Kidney (tissue), 14 donors: ENCODE results near the gene MBNL1. TPM values are rescaled to one million over a fixed set of nuclear protein-coding genes. Genes with fewer than 3 reads are reported as not detected.

Experiments used
- DNase-seq, 5 donors: peaks; one replicate each; pipeline ENCODE4 v3.0.0-alpha.2; 2013 to 2020
- FAIRE-seq: peaks from 2 replicates; lab custom pipeline; 2012; peaks lifted over from hg19 to GRCh38; lab: Jason Lieb, UNC
- H3K27ac ChIP-seq, 2 donors: one replicate each; pipeline ENCODE4 v1.7.0; 2013; ENCODE audit warnings: low read depth in 2 of 2, low read length in 2 of 2, inconsistent platforms in 1 of 2
- H3K27me3 ChIP-seq: one replicate; pipeline ENCODE4 v1.7.1; 2013; ENCODE audit warnings: low read length, inconsistent platforms; ENCODE audit not compliant: control insufficient read depth, insufficient read depth
- H3K36me3 ChIP-seq, 3 donors: one replicate each; pipeline versions ENCODE4 v1.7.0 to v1.7.1; 2013; ENCODE audit warnings: low read length in 3 of 3, control low read depth in 1 of 3, inconsistent platforms in 1 of 3; ENCODE audit not compliant: insufficient read depth in 3 of 3, control insufficient read depth in 2 of 3
- H3K4me1 ChIP-seq, 3 donors: one replicate each; pipeline versions ENCODE4 v1.7.0 to v1.7.1; 2013; ENCODE audit warnings: low read length in 3 of 3, inconsistent platforms in 1 of 3, low read depth in 1 of 3; ENCODE audit not compliant: control insufficient read depth in 2 of 3, insufficient read depth in 2 of 3
- H3K4me3 ChIP-seq, 3 donors: one replicate each; pipeline versions ENCODE4 v1.7.0 to v1.8.1; 2013; ENCODE audit warnings: low read length in 3 of 3, control low read depth in 1 of 3, inconsistent platforms in 1 of 3
- H3K9ac ChIP-seq, 3 donors: one replicate each; pipeline versions ENCODE4 v1.7.0 to v1.7.1; 2013; ENCODE audit warnings: low read length in 3 of 3, control low read depth in 1 of 3, inconsistent platforms in 1 of 3
- H3K9me3 ChIP-seq, 3 donors: one replicate each; pipeline versions ENCODE4 v1.7.0 to v1.7.1; 2013; ENCODE audit warnings: low read length in 3 of 3, control low read depth in 1 of 3, inconsistent platforms in 1 of 3; ENCODE audit not compliant: control insufficient read depth in 2 of 3, insufficient read depth in 1 of 3
- CTCF ChIP-seq: IDR thresholded peaks from 3 replicates; pipeline ENCODE4 v1.5.1; 2012; ENCODE audit warnings: mild to moderate bottlenecking, moderate library complexity, borderline replicate concordance; ENCODE audit not compliant: insufficient read depth; ENCODE audit errors: extremely low read depth
- intact Hi-C: fragments of 100-400 bp; cut with DNase I; formaldehyde crosslinking; loops from one replicate; pipeline ENCODE4 v1.11.1; 2022
- polyA plus RNA-seq: library from polyadenylated mRNA; stranded (reverse); fragments of 350-450 nt; fragmentation: Illumina TruSeq; extraction: RNeasy Lipid Tissue Mini Kit (QIAGEN cat#74804); gene quantifications from one replicate; pipeline ENCODE4 v1.2.3, GENCODE V29; 2014; ENCODE audit warnings: low read depth, low replicate concordance; ENCODE audit not compliant: insufficient read depth
- total RNA-seq: library from RNA; stranded (reverse); fragmentation: NEBNext Ultra II Directional; extraction: Animal tissue kit (Norgen Biotek cat#: 25700); gene quantifications from one replicate; pipeline ENCODE4 v1.2.1, GENCODE V29; 2021
- donor health status: control.
- donor health status: control.
- donor health status: control.
- donor health status: control.
- donor health status: control.
- donor health status: DM: yes; HTN: yes; CAD: no.
- donor health status: Normal renal cell carcinoma (clear cell type).

MBNL1 gene
- total and polyA plus RNA-seq, 2 donors from 2014 or later = 22.0 to 167 TPM

GRCh38 chr3:152338159-152338720 is 69.5 kb downstream of the MBNL1 start:
- intact Hi-C loops = no loop called here
- no peak overlapping the region for H3K27ac ChIP-seq
- H3K9me3 ChIP-seq = no peaks in the 10 kb centered on the region
- H3K9ac ChIP-seq = no peak overlapping the region
- no peaks in the 10 kb centered on the region for H3K4me1 ChIP-seq
- H3K36me3 ChIP-seq = peaks cover 0 to 1% (median 0%) of the 10 kb centered on the region in 3 donors
- H3K4me3 ChIP-seq = no peak overlapping the region
- H3K27me3 ChIP-seq = no peaks in the 10 kb centered on the region
- TF ChIP-seq CTCF = no peak
- FAIRE-seq (no peak), DNase-seq (no peak)

- TF ChIP-seq CTCF = no peak
- H3K4me1 ChIP-seq = no peaks in the 10 kb centered on the region
- H3K36me3 ChIP-seq = peaks cover 0 to 3% (median 0%) of the 10 kb centered on the region in 3 donors
- intact Hi-C loops = no loop called here
- H3K9ac ChIP-seq = no peak overlapping the region
- DNase-seq = no peak
- H3K9me3 ChIP-seq = no peaks in the 10 kb centered on the region
- no peak for FAIRE-seq
- H3K4me3 ChIP-seq = no peak overlapping the region
- no peak overlapping the region for H3K27ac ChIP-seq
- H3K27me3 ChIP-seq = no peaks in the 10 kb centered on the region
Measured at GRCh38 chr3:152339881-152340505, 71.3 kb downstream of the MBNL1 start.

GRCh38 chr3:152345233-152345632 is 76.5 kb downstream of the MBNL1 start:
- intact Hi-C loops = no loop called here

More at GRCh38 chr3:152345233-152345632, 76.5 kb downstream of the MBNL1 start:
- DNase-seq = no peak
- FAIRE-seq = no peak
- no peak for TF ChIP-seq CTCF
- no peak overlapping the region for H3K9ac ChIP-seq
- peaks cover 0 to 3% (median 0%) of the 10 kb centered on the region in 3 donors for H3K36me3 ChIP-seq
- H3K27ac ChIP-seq = no peak overlapping the region
- no peak overlapping the region for H3K4me3 ChIP-seq
- no peaks in the 10 kb centered on the region for H3K27me3 ChIP-seq
- peaks cover 0 to 6% (median 0%) of the 10 kb centered on the region in 3 donors for H3K4me1 ChIP-seq
- no peaks in the 10 kb centered on the region for H3K9me3 ChIP-seq
